Inflammatory macrophage treated with lipopolysaccharide for 4 hours (primary cell): ENCODE measurements around the gene CDK18.

Source experiments
- DNase-seq: peaks from one replicate; pipeline ENCODE4 v3.0.0-alpha.2; 2020

Gene CDK18

DNA sequence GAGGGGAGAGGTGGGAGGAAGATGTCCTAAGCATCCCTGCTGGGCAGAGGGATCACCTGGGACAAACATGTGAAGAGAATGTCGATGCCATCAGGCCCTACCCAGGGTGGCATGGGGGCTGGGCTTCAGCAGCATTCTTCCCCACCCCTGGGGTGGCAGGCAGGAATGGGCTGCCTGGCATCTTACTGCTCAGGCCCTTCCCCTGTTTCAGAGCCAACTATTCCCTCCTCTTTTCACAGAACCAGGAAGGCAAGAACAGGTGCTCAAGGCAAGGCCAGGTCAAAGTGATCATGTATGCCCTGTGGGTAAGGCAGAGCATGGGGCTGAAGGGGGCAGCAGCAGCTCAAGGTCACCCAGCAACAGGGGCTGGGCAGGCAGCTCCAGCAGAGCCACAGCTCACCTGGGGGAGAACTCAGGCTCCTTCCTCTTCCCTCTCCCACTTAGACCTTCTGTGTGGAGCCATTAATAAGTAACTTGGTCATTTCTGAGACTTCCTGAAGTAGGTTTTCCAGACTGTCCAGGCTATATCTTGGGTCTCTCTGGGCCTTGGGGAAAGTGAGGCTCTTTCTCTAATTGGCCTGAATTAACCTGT, 70.9 kb downstream of the CDK18 start:
- no peak for DNase-seq

- DNase-seq: no peak
Measured at GRCh38 chr1:205576011-205576410, 71.5 kb downstream of the CDK18 start.

- DNase-seq: no peak
Measured at GRCh38 chr1:205576805-205577761, 72.6 kb downstream of the CDK18 start.

DNA sequence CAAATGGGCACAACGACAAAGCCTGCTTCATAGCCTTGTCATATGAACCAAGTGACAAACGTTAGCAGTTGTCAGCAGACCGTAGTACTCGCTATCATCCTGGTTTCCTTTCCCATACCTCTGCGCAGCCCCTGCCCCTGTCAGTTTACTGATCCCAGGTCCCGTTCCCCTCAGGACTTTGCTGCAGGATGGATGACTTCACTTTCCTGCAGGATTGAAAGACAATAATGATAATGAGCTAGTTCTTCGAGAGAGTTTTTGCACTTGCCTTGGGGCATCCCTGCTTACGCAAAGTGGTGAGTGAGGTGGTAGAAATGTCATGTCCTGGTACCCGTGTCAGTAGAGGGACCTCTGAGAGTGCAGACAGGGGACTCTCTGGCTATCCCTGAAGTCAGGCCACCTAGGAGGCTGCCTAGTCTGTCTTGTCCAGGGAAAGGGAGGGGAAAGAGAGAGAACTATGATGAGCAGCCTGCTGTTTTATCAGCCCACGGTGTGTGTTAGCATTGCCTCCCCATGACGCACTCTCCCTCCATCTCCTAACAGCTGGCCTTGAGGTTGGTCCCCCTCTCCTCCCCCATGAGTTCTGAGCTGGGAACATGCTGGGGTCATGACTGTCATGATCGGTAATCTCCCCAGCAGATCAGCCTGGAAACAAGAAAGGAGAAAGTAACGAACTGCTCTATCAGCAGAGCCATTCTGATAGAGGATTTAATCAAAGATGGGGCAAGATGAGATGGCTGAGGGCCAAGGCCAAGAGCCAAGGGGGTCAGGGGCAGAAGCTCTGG, 73.6 kb downstream of the CDK18 start:
- DNase-seq: no peak

- DNase-seq: no peak
Measured at GRCh38 chr1:205578780-205579571, 74.5 kb downstream of the CDK18 start.

DNA sequence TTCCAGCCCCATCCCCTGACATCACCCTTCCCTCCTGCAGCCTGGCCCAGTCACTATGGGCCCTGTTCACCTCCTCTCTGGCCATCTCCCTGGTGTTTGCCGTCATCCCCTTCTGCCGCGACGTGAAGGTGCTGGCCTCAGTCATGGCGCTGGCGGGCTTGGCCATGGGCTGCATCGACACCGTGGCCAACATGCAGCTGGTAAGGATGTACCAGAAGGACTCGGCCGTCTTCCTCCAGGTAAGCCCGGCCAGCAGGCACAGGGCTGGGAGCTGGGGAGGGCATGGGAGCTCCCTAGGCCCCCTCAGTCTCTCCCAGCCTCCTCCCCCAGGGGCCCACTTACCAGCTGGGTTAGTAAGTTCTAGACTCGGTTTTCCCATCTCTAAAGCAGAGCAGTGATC, 75.2 kb downstream of the CDK18 start:
- DNase-seq: no peak

DNA sequence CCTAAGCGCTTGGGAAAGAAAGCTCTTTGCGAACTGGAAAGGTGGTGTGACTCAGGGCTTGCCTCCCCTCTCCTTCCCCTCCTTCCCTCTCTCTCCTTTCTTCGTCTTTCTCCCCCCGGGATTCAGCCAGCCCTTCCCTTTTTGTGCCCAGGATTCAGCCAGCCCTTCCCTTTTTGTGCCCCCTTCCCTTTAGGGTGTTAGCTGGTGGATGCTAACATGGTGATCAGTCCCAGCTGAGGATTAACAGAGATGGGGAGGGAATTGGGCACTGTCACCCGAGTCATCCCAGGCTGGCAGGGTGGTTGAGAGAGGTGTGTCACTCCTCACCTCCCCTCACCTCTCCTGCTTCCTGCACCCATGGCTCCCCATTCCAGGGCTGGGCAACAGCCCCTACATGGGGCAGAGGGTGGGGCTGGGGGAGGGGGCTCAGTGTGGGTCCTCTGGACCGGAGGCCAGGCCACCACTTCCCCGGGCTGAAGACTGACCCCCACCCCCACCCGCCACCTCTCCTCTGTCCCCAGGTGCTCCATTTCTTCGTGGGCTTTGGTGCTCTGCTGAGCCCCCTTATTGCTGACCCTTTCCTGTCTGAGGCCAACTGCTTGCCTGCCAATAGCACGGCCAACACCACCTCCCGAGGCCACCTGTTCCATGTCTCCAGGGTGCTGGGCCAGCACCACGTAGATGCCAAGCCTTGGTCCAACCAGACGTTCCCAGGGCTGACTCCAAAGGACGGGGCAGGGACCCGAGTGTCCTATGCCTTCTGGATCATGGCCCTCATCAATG, 75.9 kb downstream of the CDK18 start:
- no peak for DNase-seq

GRCh38 chr1:205580923-205581180, 76.4 kb downstream of the CDK18 start:
- no peak for DNase-seq

GRCh38 chr1:205581321-205581980, 77.0 kb downstream of the CDK18 start:
- no peak for DNase-seq

GRCh38 chr1:205582046-205582445, 77.6 kb downstream of the CDK18 start:
- no peak for DNase-seq
